MM.1S (cell line): ENCODE measurements around the gene FSD1.

Experiments
- EZH2 ChIP-seq: fragments of 300-600 bp; sonication (generic); optimal IDR thresholded peaks from 2 replicates; pipeline ENCODE3; 2017; ENCODE audit warnings: low read depth, mild to moderate bottlenecking, antibody characterized with exemption, low read length, mixed read lengths
- EZH2phosphoT487 ChIP-seq: fragments of 300-600 bp; sonication (generic); IDR thresholded peaks from 2 replicates; pipeline ENCODE4 v1.6.1; 2018; ENCODE audit warnings: antibody characterized with exemption, low read length
- TF ChIP-seq, protein P1 (sequence below): fragments of 300-600 bp; sonication (generic); IDR thresholded peaks from 2 replicates; pipeline ENCODE4 v1.5.1; 2016; ENCODE audit warnings: antibody characterized with exemption, low read length, mixed read lengths

GRCh38 chr19:4278010-4278409 lies 26.4 kb upstream of the FSD1 start:
- TF ChIP-seq, protein P1, sequence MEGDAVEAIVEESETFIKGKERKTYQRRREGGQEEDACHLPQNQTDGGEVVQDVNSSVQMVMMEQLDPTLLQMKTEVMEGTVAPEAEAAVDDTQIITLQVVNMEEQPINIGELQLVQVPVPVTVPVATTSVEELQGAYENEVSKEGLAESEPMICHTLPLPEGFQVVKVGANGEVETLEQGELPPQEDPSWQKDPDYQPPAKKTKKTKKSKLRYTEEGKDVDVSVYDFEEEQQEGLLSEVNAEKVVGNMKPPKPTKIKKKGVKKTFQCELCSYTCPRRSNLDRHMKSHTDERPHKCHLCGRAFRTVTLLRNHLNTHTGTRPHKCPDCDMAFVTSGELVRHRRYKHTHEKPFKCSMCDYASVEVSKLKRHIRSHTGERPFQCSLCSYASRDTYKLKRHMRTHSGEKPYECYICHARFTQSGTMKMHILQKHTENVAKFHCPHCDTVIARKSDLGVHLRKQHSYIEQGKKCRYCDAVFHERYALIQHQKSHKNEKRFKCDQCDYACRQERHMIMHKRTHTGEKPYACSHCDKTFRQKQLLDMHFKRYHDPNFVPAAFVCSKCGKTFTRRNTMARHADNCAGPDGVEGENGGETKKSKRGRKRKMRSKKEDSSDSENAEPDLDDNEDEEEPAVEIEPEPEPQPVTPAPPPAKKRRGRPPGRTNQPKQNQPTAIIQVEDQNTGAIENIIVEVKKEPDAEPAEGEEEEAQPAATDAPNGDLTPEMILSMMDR, result no peak
- TF ChIP-seq EZH2 (no peak), EZH2phosphoT487 (no peak)
